Colon (tissue), 2 donors: ENCODE measurements around the gene CLIC3.

Experiments
- FAIRE-seq: peaks from 2 replicates; lab custom pipeline; 2012; peaks lifted over from hg19 to GRCh38; lab: Jason Lieb, UNC
- donor health status: control.
- donor health status: control.

The CLIC3 gene

GRCh38 chr9:137030538-137031527 is 34.5 kb upstream of the CLIC3 start:
- FAIRE-seq, result no peak

- no peak for FAIRE-seq
Observed at GRCh38 chr9:137030006-137030405, 33.6 kb upstream of the CLIC3 start.

GRCh38 chr9:137029058-137029936 is 32.9 kb upstream of the CLIC3 start:
- FAIRE-seq, result no peak

- FAIRE-seq, result no peak
Observed at GRCh38 chr9:137028263-137029057, 32.1 kb upstream of the CLIC3 start.

GRCh38 chr9:137027369-137028262 is 31.2 kb upstream of the CLIC3 start, which contains the start of gene ABCA2:
TSS of gene ABCA2 (minus strand) at chr9:137028237. CDS start at chr9:137028140, 97 bp downstream.
- FAIRE-seq, result no peak

- no peak for FAIRE-seq
Observed at GRCh38 chr9:137026828-137027227, 30.5 kb upstream of the CLIC3 start.

- FAIRE-seq, result no peak
Observed at GRCh38 chr9:137026384-137026783, 30.0 kb upstream of the CLIC3 start.

GRCh38 chr9:137025517-137025966 is 29.2 kb upstream of the CLIC3 start:
- no peak for FAIRE-seq

- no peak for FAIRE-seq
Observed at GRCh38 chr9:137023583-137023991, 27.2 kb upstream of the CLIC3 start.

- FAIRE-seq, result no peak
Observed at GRCh38 chr9:137023157-137023556, 26.8 kb upstream of the CLIC3 start.

GRCh38 chr9:137022662-137023008 is 26.3 kb upstream of the CLIC3 start:
- FAIRE-seq, result no peak

- FAIRE-seq, result no peak
Observed at GRCh38 chr9:137021979-137022661, 25.8 kb upstream of the CLIC3 start.

GRCh38 chr9:137021568-137021978 is 25.2 kb upstream of the CLIC3 start:
- no peak for FAIRE-seq

- FAIRE-seq, result no peak
Observed at GRCh38 chr9:137020771-137021567, 24.6 kb upstream of the CLIC3 start.

GRCh38 chr9:137019891-137020683 is 23.7 kb upstream of the CLIC3 start:
- FAIRE-seq, result no peak

- FAIRE-seq, result no peak
Observed at GRCh38 chr9:137018761-137019559, 22.6 kb upstream of the CLIC3 start.

- no peak for FAIRE-seq
Observed at GRCh38 chr9:137017791-137018497, 21.6 kb upstream of the CLIC3 start.
